SH-SY5Y (cell line): ENCODE measurements around the gene RBFOX2.

ENCODE experiments used
- GATA2 ChIP-seq: IDR thresholded peaks from 2 replicates; pipeline ENCODE4 v1.6.1; 2011; ENCODE audit warnings: mild to moderate bottlenecking, low read depth, low read length
- GATA3 ChIP-seq: IDR thresholded peaks from 2 replicates; pipeline ENCODE4 v1.6.1; 2011; ENCODE audit warnings: low read depth, mild to moderate bottlenecking, low read length, moderate library complexity

RBFOX2 gene

GRCh38 chr22:35894937-35895708, 133.5 kb downstream of the RBFOX2 start:
- no peak for TF ChIP-seq GATA2
- no peak for TF ChIP-seq GATA3

GRCh38 chr22:35894464-35894878, 134.2 kb downstream of the RBFOX2 start:
- TF ChIP-seq GATA2 (no peak), GATA3 (no peak)

- TF ChIP-seq GATA3 (no peak), GATA2 (no peak)
Measured at GRCh38 chr22:35893698-35894097, 134.9 kb downstream of the RBFOX2 start.

GRCh38 chr22:35892192-35892591, 136.4 kb downstream of the RBFOX2 start:
- TF ChIP-seq GATA3 (no peak), GATA2 (no peak)

- peak; percentile 20; the same call in 1 of the 2 replicates for TF ChIP-seq GATA2
- TF ChIP-seq GATA3 = no peak
Measured at GRCh38 chr22:35891442-35891841, 137.2 kb downstream of the RBFOX2 start.

- no peak for TF ChIP-seq GATA3
- no peak for TF ChIP-seq GATA2
Measured at GRCh38 chr22:35889071-35889470, 139.6 kb downstream of the RBFOX2 start.

GRCh38 chr22:35888181-35888870, 140.3 kb downstream of the RBFOX2 start:
- TF ChIP-seq GATA3 = no peak

GRCh38 chr22:35887296-35887875, 141.2 kb downstream of the RBFOX2 start:
- TF ChIP-seq GATA3 (no peak), GATA2 (no peak)

- TF ChIP-seq GATA2 (no peak), GATA3 (no peak)
Measured at GRCh38 chr22:35886309-35886708, 142.3 kb downstream of the RBFOX2 start.

- TF ChIP-seq GATA2 (no peak), GATA3 (no peak)
Measured at GRCh38 chr22:35884529-35884928, 144.1 kb downstream of the RBFOX2 start.

- no peak for TF ChIP-seq GATA2
- TF ChIP-seq GATA3 = no peak
Measured at GRCh38 chr22:35883031-35883620, 145.5 kb downstream of the RBFOX2 start.

- TF ChIP-seq GATA3 = no peak; the same call in 1 of the 2 replicates
- TF ChIP-seq GATA2 = peak; percentile 36; the same call in 1 of the 2 replicates
Measured at GRCh38 chr22:35882211-35883030, 146.2 kb downstream of the RBFOX2 start.

GRCh38 chr22:35879351-35879750, 149.3 kb downstream of the RBFOX2 start:
- TF ChIP-seq GATA2 = no peak
- no peak for TF ChIP-seq GATA3

GRCh38 chr22:35873426-35873825, 155.2 kb downstream of the RBFOX2 start:
- no peak for TF ChIP-seq GATA2
- no peak for TF ChIP-seq GATA3
